NCI-H128 (cell line): ENCODE data around the gene JAM3.

Experiments used
- DNase-seq: peaks from one replicate; lab custom pipeline; 2025; ENCODE audit not compliant: unreplicated experiment; lab: John Stamatoyannopoulos, UW

Gene JAM3

GRCh38 chr11:134068829-134069425, at the start of gene JAM3:
Gene JAM3 (plus strand): TSS chr11:134069072. CDS start chr11:134069084, 12 bp downstream.
- peak; percentile 77 for DNase-seq

DNA sequence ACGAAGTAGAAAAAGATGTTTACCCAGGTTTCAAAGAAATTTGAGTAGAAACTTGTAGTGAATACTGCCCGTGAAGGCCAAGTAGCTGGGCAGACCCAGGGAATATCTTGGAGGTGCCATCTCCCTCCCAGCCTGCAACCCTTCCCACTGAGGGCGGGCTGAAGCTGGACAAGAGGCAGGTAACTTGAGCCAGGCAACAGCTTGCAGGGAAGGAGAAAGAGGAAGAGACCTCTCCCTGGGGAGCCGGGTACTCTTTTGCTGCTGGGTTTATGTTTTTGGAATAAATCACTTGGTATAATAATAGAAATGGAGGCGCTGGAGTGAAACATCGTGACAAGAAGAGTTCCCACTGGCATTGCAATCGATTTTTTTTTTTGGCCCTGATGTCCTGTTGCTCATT, 49.4 kb upstream of the JAM3 start:
- DNase-seq = no peak

DNA sequence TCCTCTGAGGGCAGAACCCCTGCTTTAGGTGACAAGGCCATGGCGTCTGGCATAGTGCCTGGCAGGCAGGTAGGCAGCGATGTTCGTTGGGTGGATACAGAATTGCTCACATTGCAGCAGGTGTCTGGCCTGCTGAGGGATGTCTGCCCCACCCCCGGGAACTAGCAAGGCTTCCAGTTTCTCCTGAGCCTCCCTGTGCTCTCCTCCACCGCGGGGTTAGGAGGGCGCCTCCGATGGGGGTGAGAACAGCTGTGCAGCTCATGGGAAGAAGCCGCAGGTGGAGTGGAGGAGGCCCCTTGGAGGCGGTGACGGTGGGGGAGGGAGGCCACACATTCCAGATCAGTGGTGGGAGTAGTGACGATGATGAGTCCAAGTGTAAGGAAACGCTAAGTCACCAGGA, 48.3 kb upstream of the JAM3 start:
- no peak for DNase-seq

- no peak for DNase-seq
Measured at GRCh38 chr11:134021326-134021725, 47.5 kb upstream of the JAM3 start.

- no peak for DNase-seq
Measured at GRCh38 chr11:134022748-134023147, 46.1 kb upstream of the JAM3 start.

GRCh38 chr11:134024420-134025081, 44.3 kb upstream of the JAM3 start:
- DNase-seq = no peak

- no peak for DNase-seq
Measured at GRCh38 chr11:134025082-134025429, 43.8 kb upstream of the JAM3 start.

GRCh38 chr11:134026655-134027343, 42.1 kb upstream of the JAM3 start:
- DNase-seq = no peak

DNA sequence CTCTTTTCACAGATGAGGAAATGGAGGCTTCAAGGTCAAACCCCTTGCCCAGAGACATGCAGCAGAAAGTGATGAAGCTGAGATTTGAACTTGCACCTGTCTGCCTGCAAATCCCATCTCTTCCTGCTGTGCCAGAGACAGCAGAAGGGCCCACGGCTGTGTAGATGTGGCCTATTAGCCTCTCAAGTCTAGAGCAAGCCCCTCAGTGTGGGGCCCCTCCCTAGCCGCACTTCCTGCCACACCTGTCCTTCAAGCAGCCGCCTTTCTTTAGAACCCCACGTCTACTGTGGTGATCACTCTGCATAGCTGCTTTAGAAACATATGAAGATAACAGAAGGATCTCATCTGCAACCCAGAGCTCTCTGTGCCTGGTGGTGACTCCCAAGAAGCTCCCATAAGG, 41.2 kb upstream of the JAM3 start:
- DNase-seq = no peak

GRCh38 chr11:134028368-134028920, 40.4 kb upstream of the JAM3 start:
- no peak for DNase-seq

DNA sequence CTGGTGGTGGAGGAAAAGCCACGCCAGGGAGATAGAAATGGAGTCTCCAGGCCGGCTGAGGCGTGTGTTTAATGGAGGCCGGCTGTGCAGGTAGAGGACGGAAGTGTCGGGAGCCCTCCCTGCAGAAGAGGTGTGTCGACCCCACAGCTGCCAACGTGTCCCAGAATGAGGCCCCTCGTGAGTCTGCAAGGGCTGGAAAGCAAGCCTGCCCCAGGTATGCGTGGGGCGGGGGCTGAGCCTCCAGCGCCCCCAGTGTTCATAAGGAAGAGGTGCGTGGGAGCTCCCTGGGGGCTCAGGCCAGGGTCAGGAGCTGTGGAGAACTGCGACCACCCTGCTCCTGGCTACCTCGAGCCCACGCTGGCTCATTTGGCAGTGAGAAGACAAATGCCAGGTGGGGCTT, 38.0 kb upstream of the JAM3 start:
- no peak for DNase-seq

DNA sequence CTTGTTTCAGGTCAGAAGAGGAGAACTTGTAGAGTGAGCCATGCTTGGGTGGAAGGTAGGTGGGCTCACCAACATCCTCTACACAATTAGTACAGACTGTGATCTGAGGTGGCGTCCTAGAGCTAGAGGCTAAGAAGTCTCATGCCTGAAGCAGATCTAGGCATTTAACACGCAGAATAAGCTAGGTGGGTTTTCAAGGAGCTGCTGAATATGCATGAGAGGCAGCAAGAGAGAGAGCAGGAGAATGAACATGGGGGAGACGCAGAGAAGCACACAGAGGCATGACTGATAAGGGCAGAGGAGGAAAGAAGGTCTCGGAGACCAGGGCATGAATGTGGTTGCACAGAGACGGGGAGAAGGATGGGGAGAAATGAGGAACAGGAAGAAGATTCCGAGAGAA, 36.8 kb upstream of the JAM3 start:
- no peak for DNase-seq

DNA sequence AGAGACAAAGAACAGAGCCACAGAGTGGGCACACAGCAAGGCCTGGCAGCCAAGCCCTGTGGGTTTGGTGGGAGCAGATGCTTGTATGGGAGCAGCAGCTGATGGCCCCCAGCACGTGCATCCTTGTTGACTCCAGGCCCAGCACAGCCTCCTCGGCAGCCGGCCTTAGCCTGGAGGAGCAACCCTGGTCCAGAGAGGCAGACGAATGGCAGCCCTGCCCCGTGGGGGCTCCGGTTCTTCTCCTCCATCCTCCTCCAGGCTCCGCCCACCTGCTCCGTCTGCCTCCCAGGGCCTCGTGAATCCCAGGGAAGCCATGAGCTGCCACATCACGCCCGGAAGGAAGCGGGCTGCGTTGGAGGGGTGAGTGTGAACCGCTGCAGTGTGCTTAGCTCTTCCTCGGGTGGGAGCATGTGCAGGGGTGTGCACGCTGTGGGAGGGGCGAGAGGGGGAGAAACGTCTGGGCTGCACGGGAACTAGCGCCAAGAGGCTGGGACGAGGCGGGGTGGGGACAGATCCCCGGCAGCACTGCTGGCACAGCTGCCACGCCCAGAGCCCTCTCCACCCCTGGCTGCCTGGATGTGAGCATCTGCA, 36.3 kb upstream of the JAM3 start:
- no peak for DNase-seq

GRCh38 chr11:134033276-134033675, 35.6 kb upstream of the JAM3 start:
- DNase-seq = no peak

- peak; percentile 66 for DNase-seq
Measured at GRCh38 chr11:134033696-134034491, 35.0 kb upstream of the JAM3 start.

DNA sequence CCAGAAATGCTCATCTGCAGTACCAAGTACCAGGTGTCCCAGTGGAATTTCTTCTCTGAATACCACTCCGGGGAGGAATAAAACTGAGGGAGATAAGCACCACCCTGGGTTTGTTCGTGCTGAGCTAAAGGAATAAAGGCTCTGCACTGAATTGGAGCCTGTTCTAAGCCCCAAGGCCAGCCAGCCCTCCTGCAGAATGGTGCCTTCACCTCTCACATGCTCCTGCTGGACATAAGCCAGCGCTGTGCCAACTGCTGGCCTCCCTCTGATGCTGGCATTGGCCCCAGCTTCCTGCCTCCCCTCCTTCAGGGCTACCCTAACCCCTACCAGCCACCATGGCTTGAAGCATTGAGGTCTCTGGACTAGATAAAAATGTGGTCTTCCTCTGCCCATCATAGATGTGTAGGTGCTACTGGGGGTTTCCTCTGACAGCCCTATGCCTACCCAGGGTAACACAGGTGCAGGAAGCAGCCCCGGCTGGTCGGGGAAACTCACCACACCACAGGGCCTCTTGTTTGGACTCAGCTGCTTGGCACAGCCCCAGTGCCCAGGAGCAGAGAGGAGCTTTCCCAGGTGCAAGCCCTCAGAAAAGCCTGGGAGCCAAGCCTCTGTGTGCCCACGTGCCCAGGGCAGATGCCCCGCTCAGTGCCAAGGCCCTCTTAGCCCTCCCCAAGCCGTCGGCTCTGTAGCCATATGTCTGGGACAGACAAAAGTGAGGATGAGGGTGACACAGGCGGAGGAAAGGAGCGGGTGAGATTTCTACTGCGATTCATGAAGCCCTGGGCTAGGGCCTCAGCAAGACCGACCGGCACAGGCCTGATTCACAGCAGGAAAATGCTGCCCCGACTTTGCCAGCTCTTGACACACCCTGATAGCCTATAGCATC, 34.1 kb upstream of the JAM3 start:
- DNase-seq = no peak

- DNase-seq = no peak
Measured at GRCh38 chr11:134036492-134037045, 32.3 kb upstream of the JAM3 start.

DNA sequence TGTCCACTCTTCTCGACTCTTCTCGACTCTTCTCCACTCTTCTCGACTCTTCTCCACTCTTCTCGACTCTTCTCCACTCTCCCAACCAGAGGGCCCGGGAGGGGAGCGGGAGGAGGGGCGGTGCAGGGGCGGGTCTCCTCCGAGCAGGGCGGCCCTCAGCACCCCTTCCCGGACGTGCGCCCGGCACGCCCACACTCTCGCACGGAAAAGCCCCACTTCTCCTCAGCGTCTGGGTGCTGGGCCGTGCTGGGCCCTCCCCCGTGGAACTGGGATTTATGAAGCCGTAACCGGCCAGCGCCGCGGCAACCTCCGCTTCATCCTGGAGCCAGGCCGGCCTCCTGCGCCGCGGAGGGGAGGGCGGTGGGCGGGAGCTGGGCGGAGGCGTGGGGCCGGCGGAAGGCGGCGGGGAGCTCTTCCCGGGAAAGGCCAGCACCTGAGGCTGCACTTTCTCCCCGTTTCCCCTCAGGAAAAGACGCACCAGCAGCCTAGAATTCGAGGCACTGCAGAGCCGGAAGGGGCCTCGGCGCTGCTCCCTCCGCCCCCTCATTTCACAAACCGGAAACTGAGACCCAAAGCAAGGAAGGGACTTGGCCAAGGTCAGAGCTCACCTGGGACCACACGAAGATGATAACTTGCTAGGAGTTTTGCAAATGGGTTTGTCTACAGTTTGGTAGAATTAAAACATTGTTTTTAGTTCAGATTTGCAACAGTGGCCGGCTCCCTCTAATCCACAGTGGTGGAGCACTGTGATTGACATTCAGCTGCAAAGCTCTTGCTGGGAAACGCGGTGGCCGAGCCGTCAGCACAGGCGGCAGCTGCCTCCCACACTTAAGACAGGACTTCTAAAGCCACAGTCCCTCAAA, 31.6 kb upstream of the JAM3 start:
- DNase-seq = no peak
